Thyroid gland (tissue), 4 donors: ENCODE results near the gene HAGHL. TPM values are rescaled to one million over a fixed set of nuclear protein-coding genes. Genes with fewer than 3 reads are reported as not detected.

ENCODE experiments used
- DNase-seq, 2 donors: peaks; one replicate each; pipeline ENCODE4 v3.0.0-alpha.2; 2019
- H3K27ac ChIP-seq, 3 donors: fragments of 200-600 bp; sonication (generic); 1 replicate in 2 of 3; 2 replicates in 1 of 3; pipeline ENCODE4 v1.5.1; 2016 to 2019; ENCODE audit warnings: mild to moderate bottlenecking in 1 of 3, moderate library complexity in 1 of 3
- H3K27me3 ChIP-seq: fragments of 200-600 bp; sonication (generic); one replicate; pipeline ENCODE4 v1.5.1; 2019
- H3K36me3 ChIP-seq, 2 donors: fragments of 200-600 bp; sonication (generic); one replicate each; pipeline ENCODE4 v1.5.1; 2016 to 2019
- H3K4me1 ChIP-seq, 2 donors: fragments of 200-600 bp; sonication (generic); one replicate each; pipeline ENCODE4 v1.5.1; 2017 to 2019
- H3K4me3 ChIP-seq, 3 donors: fragments of 200-600 bp; sonication (generic); replicated peaks in 1 of 3; 1 replicate in 2 of 3; 2 replicates in 1 of 3; pipeline ENCODE4 v1.5.1; 2016; ENCODE audit warnings: mild to moderate bottlenecking in 1 of 3
- H3K9me3 ChIP-seq: fragments of 200-600 bp; sonication (generic); one replicate; pipeline ENCODE4 v1.5.1; 2017
- POLR2A ChIP-seq, 2 donors: fragments of 450-650 bp; IDR thresholded peaks; one replicate each; pipeline ENCODE4 v1.6.1; 2017; ENCODE audit warnings: antibody characterized with exemption in 2 of 2, mild to moderate bottlenecking in 2 of 2, moderate library complexity in 1 of 2
- WGBS, 2 donors: methylation state at CpG; one replicate each; pipeline ENCODE4 v1.1.5; 2017; 5-methylcytosine and 5-hydroxymethylcytosine counted together
- intact Hi-C: fragments of 100-400 bp; cut with DNase I; formaldehyde crosslinking; loops from one replicate; pipeline ENCODE4 v1.15.1; 2023
- total RNA-seq, 4 donors: library from RNA; depleted of rRNA; stranded (reverse); fragments of >200 nt; gene quantifications; one replicate each; pipeline ENCODE4 v1.2.3, GENCODE V29; 2016
- TF ChIP-seq, protein P1 (sequence below), 6 experiments: fragments of 200-600 bp in 3 of 6; fragments of 450-650 bp in 3 of 6; sonication (generic) in 3 of 6; IDR thresholded peaks; one replicate each; pipeline ENCODE4 v1.5.1; 2016 to 2019; ENCODE audit warnings: antibody characterized with exemption in 6 of 6, mild to moderate bottlenecking in 2 of 6, inconsistent platforms in 1 of 6, moderate library complexity in 1 of 6

The HAGHL gene
- total RNA-seq, 4 donors from 2014 or later: 3.8 to 8.7 (median 5.1) TPM; not detected in 1

- Histone ChIP-seq H3K27me3 (no peaks in the 10 kb centered on the region), H3K4me3 (peak overlapping the region in 1 of 3 donors; percentile 31), H3K27ac (no peak overlapping the region), H3K9me3 (no peaks in the 10 kb centered on the region), H3K4me1 (peaks cover 15 to 33% of the 10 kb centered on the region in 2 donors), H3K36me3 (no peaks in the 10 kb centered on the region)
- no peak for TF ChIP-seq POLR2A (IDR thresholded peaks at IDR 0.05)
- 62 to 64% methylated on average over 9 to 10 of the region's 11 CpGs for WGBS, 2 donors
- intact Hi-C loops: loop anchor here (10.0 kb wide), 1 partner anchor 341 kb away; no protein-coding TSS in a partner anchor
- no peak for DNase-seq
Observed at GRCh38 chr16:714079-714478, 12.8 kb upstream of the HAGHL start.

GRCh38 chr16:714558-715476 lies 12.1 kb upstream of the HAGHL start, which contains the start of gene METRN:
Gene METRN (plus strand): TSS chr16:715118. CDS start chr16:715290, 172 bp downstream.
- WGBS, 2 donors: 14 to 33% methylated on average over 3 to 15 of the region's 108 CpGs
- H3K9me3 ChIP-seq: no peaks in the 10 kb centered on the region
- no peaks in the 10 kb centered on the region for H3K36me3 ChIP-seq
- no peak within 1 kb of the TSS for H3K27ac ChIP-seq
- peak within 1 kb of the TSS; percentile 53 to 57 (median 53) for H3K4me3 ChIP-seq
- H3K27me3 ChIP-seq: no peaks in the 10 kb centered on the region
- peaks cover 17 to 39% of the 10 kb centered on the region in 2 donors for H3K4me1 ChIP-seq
- peak in 1 of 2 donors; percentile 46 for TF ChIP-seq POLR2A (IDR thresholded peaks at IDR 0.05)
- TF ChIP-seq, protein P1, sequence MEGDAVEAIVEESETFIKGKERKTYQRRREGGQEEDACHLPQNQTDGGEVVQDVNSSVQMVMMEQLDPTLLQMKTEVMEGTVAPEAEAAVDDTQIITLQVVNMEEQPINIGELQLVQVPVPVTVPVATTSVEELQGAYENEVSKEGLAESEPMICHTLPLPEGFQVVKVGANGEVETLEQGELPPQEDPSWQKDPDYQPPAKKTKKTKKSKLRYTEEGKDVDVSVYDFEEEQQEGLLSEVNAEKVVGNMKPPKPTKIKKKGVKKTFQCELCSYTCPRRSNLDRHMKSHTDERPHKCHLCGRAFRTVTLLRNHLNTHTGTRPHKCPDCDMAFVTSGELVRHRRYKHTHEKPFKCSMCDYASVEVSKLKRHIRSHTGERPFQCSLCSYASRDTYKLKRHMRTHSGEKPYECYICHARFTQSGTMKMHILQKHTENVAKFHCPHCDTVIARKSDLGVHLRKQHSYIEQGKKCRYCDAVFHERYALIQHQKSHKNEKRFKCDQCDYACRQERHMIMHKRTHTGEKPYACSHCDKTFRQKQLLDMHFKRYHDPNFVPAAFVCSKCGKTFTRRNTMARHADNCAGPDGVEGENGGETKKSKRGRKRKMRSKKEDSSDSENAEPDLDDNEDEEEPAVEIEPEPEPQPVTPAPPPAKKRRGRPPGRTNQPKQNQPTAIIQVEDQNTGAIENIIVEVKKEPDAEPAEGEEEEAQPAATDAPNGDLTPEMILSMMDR (IDR thresholded peaks at IDR 0.05): no peak
- intact Hi-C loops: loop anchor here (10.0 kb wide), 1 partner anchor 340 kb away; no protein-coding TSS in a partner anchor
- DNase-seq: peak; percentile 94 to 96

GRCh38 chr16:715477-716199 lies 11.3 kb upstream of the HAGHL start:
- H3K27ac ChIP-seq: no peak overlapping the region
- no peaks in the 10 kb centered on the region for H3K36me3 ChIP-seq
- peaks cover 23 to 46% of the 10 kb centered on the region in 2 donors for H3K4me1 ChIP-seq
- no peaks in the 10 kb centered on the region for H3K9me3 ChIP-seq
- H3K4me3 ChIP-seq: peak overlapping the region; percentile 53 to 57 (median 53)
- 0 to 3% methylated on average over 2 to 19 of the region's 74 CpGs for whole genome bisulfite sequencing, 2 donors
- intact Hi-C loops: loop anchor here (10.0 kb wide), 1 partner anchor 339 kb away; no protein-coding TSS in a partner anchor
- no peak for TF ChIP-seq POLR2A (IDR thresholded peaks at IDR 0.05)
- TF ChIP-seq, protein P1 (IDR thresholded peaks at IDR 0.05): peak in 1 of 6 experiments; percentile 8
- H3K27me3 ChIP-seq: no peaks in the 10 kb centered on the region
- peak in 1 of 2 donors; percentile 35 for DNase-seq

DNA sequence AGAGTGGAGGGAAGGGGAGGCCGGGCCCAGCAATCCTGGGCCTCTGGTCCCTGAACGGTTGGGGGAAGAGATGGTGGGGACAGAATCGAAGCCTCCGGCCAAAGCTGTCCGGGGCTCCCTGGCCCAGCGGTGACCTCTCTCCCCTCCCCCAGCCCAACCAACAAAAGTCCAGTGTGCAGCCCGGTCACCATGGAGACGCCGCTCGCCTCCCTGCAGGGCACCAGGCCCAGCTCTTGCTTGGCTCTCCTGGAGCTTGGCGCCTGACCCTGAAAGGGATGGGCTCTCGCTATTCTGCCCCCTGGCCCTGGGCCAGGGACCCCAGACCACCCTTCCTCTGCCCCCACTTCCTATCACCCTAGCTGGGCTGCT lies 10.7 kb upstream of the HAGHL start:
- intact Hi-C loops: loop anchor here (10.0 kb wide), 1 partner anchor 339 kb away; no protein-coding TSS in a partner anchor
- Histone ChIP-seq H3K9me3 (no peaks in the 10 kb centered on the region), H3K36me3 (no peaks in the 10 kb centered on the region), H3K4me3 (peak overlapping the region in 1 of 3 donors; percentile 57), H3K27me3 (no peaks in the 10 kb centered on the region), H3K4me1 (peaks cover 23 to 46% of the 10 kb centered on the region in 2 donors), H3K27ac (no peak overlapping the region)
- WGBS, 2 donors: 13% methylated on average over 11 of the region's 12 CpGs; no CpG with 5 or more reads in 1 of the 2 donors
- TF ChIP-seq POLR2A (IDR thresholded peaks at IDR 0.05): no peak
- TF ChIP-seq, protein P1 (IDR thresholded peaks at IDR 0.05): no peak
- peak; percentile 71 to 81 for DNase-seq

DNA sequence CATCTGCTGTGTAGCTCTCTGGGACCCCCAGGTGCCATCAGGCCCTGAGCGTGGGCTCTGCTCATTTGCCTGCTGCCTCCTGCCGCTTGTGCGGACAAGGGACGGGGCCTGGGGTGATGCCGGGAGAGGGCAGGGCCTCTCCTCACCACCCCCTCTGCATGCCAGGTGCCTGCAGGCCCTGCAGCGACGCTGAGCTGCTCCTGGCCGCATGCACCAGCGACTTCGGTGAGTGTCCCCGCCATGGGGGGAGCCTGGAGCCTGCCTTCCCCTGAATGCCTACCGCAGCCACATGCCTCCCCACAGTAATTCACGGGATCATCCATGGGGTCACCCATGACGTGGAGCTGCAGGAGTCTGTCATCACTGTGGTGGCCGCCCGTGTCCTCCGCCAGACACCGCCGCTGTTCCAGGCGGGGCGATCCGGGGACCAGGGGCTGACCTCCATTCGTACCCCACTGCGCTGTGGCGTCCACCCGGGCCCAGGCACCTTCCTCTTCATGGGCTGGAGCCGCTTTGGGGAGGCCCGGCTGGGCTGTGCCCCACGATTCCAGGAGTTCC lies 10.1 kb upstream of the HAGHL start:
- H3K27ac ChIP-seq: no peak overlapping the region
- WGBS, 2 donors: 89 to 93% methylated on average over 17 to 22 of the region's 29 CpGs
- no peaks in the 10 kb centered on the region for H3K9me3 ChIP-seq
- no peaks in the 10 kb centered on the region for H3K27me3 ChIP-seq
- H3K4me1 ChIP-seq: peaks cover 28 to 51% of the 10 kb centered on the region in 2 donors
- DNase-seq: no peak
- no peak overlapping the region for H3K4me3 ChIP-seq
- intact Hi-C loops: loop anchor here (10.0 kb wide), 1 partner anchor 338 kb away; no protein-coding TSS in a partner anchor
- H3K36me3 ChIP-seq: no peaks in the 10 kb centered on the region
- TF ChIP-seq POLR2A (IDR thresholded peaks at IDR 0.05): no peak
- TF ChIP-seq, protein P1 (IDR thresholded peaks at IDR 0.05): no peak
